K562 (cell line): ENCODE results near the gene ACER1. TPM values are rescaled to one million over a fixed set of nuclear protein-coding genes. Genes with fewer than 3 reads are reported as not detected.

ENCODE experiments used
- CCNT2 ChIP-seq: IDR thresholded peaks from 2 replicates; pipeline ENCODE4 v1.6.1; 2011; ENCODE audit warnings: borderline replicate concordance, low read depth, mild to moderate bottlenecking, moderate library complexity, mixed read lengths, low read length; ENCODE audit not compliant: insufficient read length; ENCODE audit errors: extremely low read depth
- FOXP1 ChIP-seq: sonication (generic); formaldehyde crosslinking; IDR thresholded peaks from 2 replicates; pipeline ENCODE4 v1.8.0; 2022; ENCODE audit warnings: mild to moderate bottlenecking, missing genetic modification reagents
- MYNN ChIP-seq, 2 experiments: sonication (generic); formaldehyde crosslinking in 1 of 2; IDR thresholded peaks; 2 replicates each; pipeline versions ENCODE4 v1.5.0 to v1.6.1; 2016 to 2020; ENCODE audit warnings: antibody characterized with exemption in 1 of 2, missing genetic modification reagents in 1 of 2
- PTRF ChIP-seq: fragments of 450-650 bp; IDR thresholded peaks from 2 replicates; pipeline ENCODE4 v1.6.1; 2016; ENCODE audit warnings: mild to moderate bottlenecking, missing genetic modification characterization, missing compliant biosample characterization
- TAL1 ChIP-seq: fragments of 450-650 bp; IDR thresholded peaks from 2 replicates; pipeline ENCODE4 v1.6.1; 2016; ENCODE audit warnings: mild to moderate bottlenecking
- TOE1 ChIP-seq, 2 experiments: fragments of 450-650 bp in 1 of 2; sonication (generic) in 1 of 2; formaldehyde crosslinking in 1 of 2; IDR thresholded peaks; 2 replicates each; pipeline versions ENCODE4 v1.7.1 to v1.8.0; 2016 to 2022; ENCODE audit warnings: borderline replicate concordance in 2 of 2, mild to moderate bottlenecking in 2 of 2, antibody characterized with exemption in 1 of 2, inconsistent platforms in 1 of 2, low read depth in 1 of 2, missing genetic modification reagents in 1 of 2, moderate library complexity in 1 of 2
- YY1 ChIP-seq, 3 experiments: IDR thresholded peaks; 2 replicates each; pipeline ENCODE4 v1.6.1; 2011; ENCODE audit warnings: low read length in 2 of 3, mild to moderate bottlenecking in 2 of 3, moderate library complexity in 2 of 3, borderline replicate concordance in 1 of 3, control low read depth in 1 of 3, low read depth in 1 of 3; ENCODE audit not compliant: insufficient read depth in 3 of 3, insufficient replicate concordance in 2 of 3, control insufficient read depth in 1 of 3, insufficient read length in 1 of 3; ENCODE audit errors: extremely low read depth in 1 of 3
- ZBED1 ChIP-seq: IDR thresholded peaks from 2 replicates; pipeline ENCODE4 v1.6.1; 2014
- ZBTB11 ChIP-seq, 3 experiments: fragments of 200-800 bp in 1 of 3; fragments of 250-450 bp in 1 of 3; fragments of 450-650 bp in 1 of 3; sonication (Bioruptor Pico) in 1 of 3; sonication (Bioruptor generic) in 1 of 3; formaldehyde crosslinking in 1 of 3; IDR thresholded peaks; 2 replicates each; pipeline versions ENCODE4 v1.6.1 to v1.8.0; 2016 to 2022; ENCODE audit warnings: mild to moderate bottlenecking in 2 of 3, missing genetic modification characterization in 2 of 3, missing compliant biosample characterization in 1 of 3, moderate library complexity in 1 of 3
- ZNF146 ChIP-seq: IDR thresholded peaks from one replicate; pipeline ENCODE4 v1.6.1; 2018; ENCODE audit warnings: missing compliant biosample characterization; ENCODE audit not compliant: unreplicated experiment
- ZNF512 ChIP-seq: IDR thresholded peaks from 2 replicates; pipeline ENCODE4 v1.6.1; 2016; ENCODE audit warnings: missing genetic modification characterization, missing compliant biosample characterization
- ZNF766 ChIP-seq: fragments of 200-800 bp; sonication (Bioruptor generic); conservative IDR thresholded peaks from 2 replicates; pipeline ENCODE4 v1.6.1; 2016; ENCODE audit warnings: missing genetic modification characterization, missing compliant biosample characterization
- polyA plus RNA-seq, 8 experiments: library from polyadenylated mRNA; depleted of rRNA in 4 of 8; stranded (reverse) in 5 of 8; unstranded in 3 of 8; fragments of >200 nt; fragmentation: Nextera tagmentation in 2 of 8; fragmentation: Illumina TruSeq in 1 of 8; extraction: Ambion mirVana in 2 of 8; extraction: Trizol in 1 of 8; gene quantifications; 2 replicates each; pipeline versions ENCODE4 v1.2.1 to v1.2.3, GENCODE V29; 2011 to 2014; ENCODE audit warnings: inconsistent platforms in 1 of 8, missing spikeins in 1 of 8
- total RNA-seq, 7 experiments: library from RNA; depleted of rRNA in 6 of 7; stranded (reverse); fragments of >200 nt in 6 of 7; fragmentation: Illumina TruSeq in 2 of 7; extraction: Trizol in 2 of 7; gene quantifications; 2 replicates each; pipeline versions ENCODE4 v1.2.1 to v1.2.3, GENCODE V29; 2011 to 2021; ENCODE audit warnings: low replicate concordance in 1 of 7
- TF ChIP-seq, protein P1 (sequence below): fragments of 250-450 bp; sonication (Bioruptor Pico); IDR thresholded peaks from 2 replicates; pipeline ENCODE4 v1.4.0; 2020

Gene ACER1
- total and polyA plus RNA-seq, 9 of the 15 experiments (the other 6 are each of a cell fraction or from before 2014, with no cell fraction given): not detected

- TF ChIP-seq ZNF512 (tag): no peak
- no peak for TF ChIP-seq ZBTB11 (CRISPR knock-in tag; IDR thresholded peaks at IDR 0.05)
- TF ChIP-seq MYNN (IDR thresholded peaks at IDR 0.05): peak; percentile 64
- no peak for TF ChIP-seq MYNN (CRISPR knock-in tag; IDR thresholded peaks at IDR 0.05)
- TF ChIP-seq FOXP1 (CRISPR knock-in tag): no peak
- peak; percentile 73; the same call in 1 of the 2 replicates for TF ChIP-seq TOE1 (IDR thresholded peaks at IDR 0.05; ENCODE audit: borderline replicate concordance)
- TF ChIP-seq TOE1 (CRISPR knock-in tag; IDR thresholded peaks at IDR 0.05; ENCODE audit: borderline replicate concordance, low read depth): no peak
- TF ChIP-seq, protein P1, sequence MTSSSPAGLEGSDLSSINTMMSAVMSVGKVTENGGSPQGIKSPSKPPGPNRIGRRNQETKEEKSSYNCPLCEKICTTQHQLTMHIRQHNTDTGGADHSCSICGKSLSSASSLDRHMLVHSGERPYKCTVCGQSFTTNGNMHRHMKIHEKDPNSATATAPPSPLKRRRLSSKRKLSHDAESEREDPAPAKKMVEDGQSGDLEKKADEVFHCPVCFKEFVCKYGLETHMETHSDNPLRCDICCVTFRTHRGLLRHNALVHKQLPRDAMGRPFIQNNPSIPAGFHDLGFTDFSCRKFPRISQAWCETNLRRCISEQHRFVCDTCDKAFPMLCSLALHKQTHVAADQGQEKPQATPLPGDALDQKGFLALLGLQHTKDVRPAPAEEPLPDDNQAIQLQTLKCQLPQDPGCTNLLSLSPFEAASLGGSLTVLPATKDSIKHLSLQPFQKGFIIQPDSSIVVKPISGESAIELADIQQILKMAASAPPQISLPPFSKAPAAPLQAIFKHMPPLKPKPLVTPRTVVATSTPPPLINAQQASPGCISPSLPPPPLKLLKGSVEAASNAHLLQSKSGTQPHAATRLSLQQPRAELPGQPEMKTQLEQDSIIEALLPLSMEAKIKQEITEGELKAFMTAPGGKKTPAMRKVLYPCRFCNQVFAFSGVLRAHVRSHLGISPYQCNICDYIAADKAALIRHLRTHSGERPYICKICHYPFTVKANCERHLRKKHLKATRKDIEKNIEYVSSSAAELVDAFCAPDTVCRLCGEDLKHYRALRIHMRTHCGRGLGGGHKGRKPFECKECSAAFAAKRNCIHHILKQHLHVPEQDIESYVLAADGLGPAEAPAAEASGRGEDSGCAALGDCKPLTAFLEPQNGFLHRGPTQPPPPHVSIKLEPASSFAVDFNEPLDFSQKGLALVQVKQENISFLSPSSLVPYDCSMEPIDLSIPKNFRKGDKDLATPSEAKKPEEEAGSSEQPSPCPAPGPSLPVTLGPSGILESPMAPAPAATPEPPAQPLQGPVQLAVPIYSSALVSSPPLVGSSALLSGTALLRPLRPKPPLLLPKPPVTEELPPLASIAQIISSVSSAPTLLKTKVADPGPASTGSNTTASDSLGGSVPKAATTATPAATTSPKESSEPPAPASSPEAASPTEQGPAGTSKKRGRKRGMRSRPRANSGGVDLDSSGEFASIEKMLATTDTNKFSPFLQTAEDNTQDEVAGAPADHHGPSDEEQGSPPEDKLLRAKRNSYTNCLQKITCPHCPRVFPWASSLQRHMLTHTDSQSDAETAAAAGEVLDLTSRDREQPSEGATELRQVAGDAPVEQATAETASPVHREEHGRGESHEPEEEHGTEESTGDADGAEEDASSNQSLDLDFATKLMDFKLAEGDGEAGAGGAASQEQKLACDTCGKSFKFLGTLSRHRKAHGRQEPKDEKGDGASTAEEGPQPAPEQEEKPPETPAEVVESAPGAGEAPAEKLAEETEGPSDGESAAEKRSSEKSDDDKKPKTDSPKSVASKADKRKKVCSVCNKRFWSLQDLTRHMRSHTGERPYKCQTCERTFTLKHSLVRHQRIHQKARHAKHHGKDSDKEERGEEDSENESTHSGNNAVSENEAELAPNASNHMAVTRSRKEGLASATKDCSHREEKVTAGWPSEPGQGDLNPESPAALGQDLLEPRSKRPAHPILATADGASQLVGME: peak; percentile 36; the same call in 1 of the 2 replicates
- TF ChIP-seq ZBED1: no peak
- TF ChIP-seq PTRF (tag): no peak
- no peak for TF ChIP-seq YY1 (IDR thresholded peaks at IDR 0.05; ENCODE audit: borderline replicate concordance in 1 of 3, control insufficient read depth in 1 of 3, extremely low read depth in 1 of 3, insufficient read depth in 3 of 3, insufficient read length in 1 of 3, insufficient replicate concordance in 2 of 3, low read depth in 1 of 3, low read length in 2 of 3)
- TF ChIP-seq CCNT2: peak; percentile 67
- peak; percentile 66 for TF ChIP-seq TAL1
- TF ChIP-seq ZNF146 (CRISPR knock-in tag): no peak
- peak; percentile 66; the same call in 1 of the 2 replicates for TF ChIP-seq ZNF766 (CRISPR knock-in tag)
These were observed 57.0 kb downstream of the ACER1 start (continued) for GRCh38 chr19:6276447-6276846.
